HepG2 (cell line): ENCODE results near the gene TCF12. TPM values are rescaled to one million over a fixed set of nuclear protein-coding genes. Genes with fewer than 3 reads are reported as not detected.

Experiments
- ATAC-seq: fragments of 200-7000 bp; cut with Tn5 transposase; 3 replicates; pipeline ENCODE4 v1.9.1; 2020; ENCODE audit warnings: mild to moderate bottlenecking, moderate library complexity
- BruUV-seq: library from RNA; stranded (reverse); fragments of 400-500 nt; replicated peaks from 2 replicates; lab custom pipeline; 2021; lab: Mats Ljungman, UMichigan
- CTCF ChIA-PET: fragments of 300-600 bp; formaldehyde crosslinking; extraction: SDS; loops from one replicate; lab custom pipeline; 2021; ENCODE audit warnings: low total read pairs, inconsistent platforms, low intra/inter-chr PET ratio; lab: Yijun Ruan, JAX
- POLR2A ChIA-PET: fragments of 350-600 bp; sonication (Branson Sonifier 250); formaldehyde crosslinking; loops from one replicate; lab custom pipeline; 2020; ENCODE audit warnings: antibody characterized with exemption, inconsistent platforms; lab: Yijun Ruan, JAX
- DNase-seq: peaks from one replicate; pipeline ENCODE4 v3.0.0-alpha.2; 2015; ENCODE audit warnings: low spot score
- FAIRE-seq: peaks from 3 replicates; lab custom pipeline; 2011; peaks lifted over from hg19 to GRCh38; lab: Jason Lieb, UNC
- H2AFZ ChIP-seq: one replicate; pipeline ENCODE4 v1.6.1; 2011; ENCODE audit warnings: low read length, inconsistent platforms
- H3K27ac ChIP-seq: fragments of 300-600 bp; 3 replicates; pipeline ENCODE4 v1.8.0; 2011; ENCODE audit warnings: mixed run types, mild to moderate bottlenecking, mixed read lengths, low read length, inconsistent platforms; ENCODE audit not compliant: insufficient read depth; ENCODE audit errors: extremely low read length
- H3K27me3 ChIP-seq, 2 experiments: fragments of 200-600 bp in 1 of 2; 2 replicates in 1 of 2; 3 replicates in 1 of 2; pipeline versions ENCODE4 v1.6.0 to v1.8.0; 2011; ENCODE audit warnings: low read length in 2 of 2, mild to moderate bottlenecking in 2 of 2, moderate library complexity in 2 of 2, inconsistent platforms in 1 of 2; ENCODE audit not compliant: insufficient read depth in 2 of 2, control insufficient read depth in 1 of 2
- H3K36me3 ChIP-seq, 2 experiments: fragments of 200-600 bp in 1 of 2; replicated peaks in 1 of 2; 2 replicates in 1 of 2; 3 replicates in 1 of 2; pipeline versions ENCODE4 v1.5.1 to v1.8.0; 2011; ENCODE audit warnings: low read length in 2 of 2, inconsistent platforms in 1 of 2; ENCODE audit not compliant: insufficient read depth in 2 of 2, control insufficient read depth in 1 of 2
- H3K4me1 ChIP-seq: 2 replicates; pipeline ENCODE4 v1.5.1; 2012; ENCODE audit warnings: low read length, inconsistent platforms; ENCODE audit not compliant: insufficient read depth
- H3K4me2 ChIP-seq: 2 replicates; pipeline ENCODE4 v1.6.0; 2011; ENCODE audit warnings: low read depth, low read length, inconsistent platforms
- H3K4me3 ChIP-seq, 3 experiments: fragments of 200-600 bp in 1 of 3; sonication (generic), shearing (Covaris generic) in 1 of 3; replicated peaks in 1 of 3; 2 replicates each; pipeline ENCODE4 v1.5.1; 2011 to 2016; ENCODE audit warnings: low read length in 3 of 3, inconsistent platforms in 2 of 3, low read depth in 2 of 3, mild to moderate bottlenecking in 2 of 3, control low read depth in 1 of 3, mixed read lengths in 1 of 3; ENCODE audit not compliant: insufficient read depth in 1 of 3
- H3K79me2 ChIP-seq: one replicate; pipeline ENCODE4 v1.6.1; 2011; ENCODE audit warnings: low read length, inconsistent platforms; ENCODE audit not compliant: insufficient read depth
- H3K9ac ChIP-seq: 2 replicates; pipeline ENCODE4 v1.6.0; 2011; ENCODE audit warnings: mild to moderate bottlenecking, low read depth, low read length, inconsistent platforms; ENCODE audit not compliant: insufficient read depth
- H3K9me3 ChIP-seq: 2 replicates; pipeline ENCODE4 v1.5.1; 2012; ENCODE audit warnings: mild to moderate bottlenecking, low read length
- H4K20me1 ChIP-seq: 2 replicates; pipeline ENCODE4 v1.6.0; 2011; ENCODE audit warnings: inconsistent platforms, mild to moderate bottlenecking, low read length, moderate library complexity; ENCODE audit not compliant: insufficient read depth
- ARID3A ChIP-seq: IDR thresholded peaks from 2 replicates; pipeline ENCODE4 v1.6.1; 2012; ENCODE audit warnings: low read depth, low read length, improper control_type of control experiment
- CBX1 ChIP-seq: IDR thresholded peaks from one replicate; pipeline ENCODE4 v1.6.1; 2016; ENCODE audit warnings: antibody characterized with exemption, low read depth
- MATR3 ChIP-seq: sonication (generic); formaldehyde crosslinking; IDR thresholded peaks from 2 replicates; pipeline ENCODE4 v1.4.0; 2020; ENCODE audit warnings: missing genetic modification reagents
- POLR2A ChIP-seq, 2 experiments: IDR thresholded peaks; 2 replicates each; pipeline ENCODE4 v1.6.1; 2011; ENCODE audit warnings: low read depth in 2 of 2, low read length in 2 of 2, mild to moderate bottlenecking in 1 of 2, moderate library complexity in 1 of 2; ENCODE audit not compliant: insufficient read depth in 1 of 2
- SRSF9 ChIP-seq: fragments of 200-400 bp; formaldehyde crosslinking; IDR thresholded peaks from 2 replicates; pipeline ENCODE4 v1.6.1; 2018; ENCODE audit warnings: borderline replicate concordance, mild to moderate bottlenecking, low read depth, low read length; ENCODE audit not compliant: insufficient read depth, poor library complexity, severe bottlenecking
- ZNF629 ChIP-seq: sonication (generic); formaldehyde crosslinking; conservative IDR thresholded peaks from 2 replicates; pipeline ENCODE4 v1.5.0; 2020; ENCODE audit warnings: missing genetic modification reagents
- ZNF841 ChIP-seq: sonication (generic); formaldehyde crosslinking; IDR thresholded peaks from 2 replicates; pipeline ENCODE4 v1.8.1; 2023; ENCODE audit warnings: missing genetic modification reagents, borderline replicate concordance
- WGBS: methylation state at CpG from one replicate; pipeline ENCODE4 v1.1.6; 2017; ENCODE audit warnings: low lambda C conversion rate; 5-methylcytosine and 5-hydroxymethylcytosine counted together
- in situ Hi-C: cut with HindIII; loops from 2 replicates; pipeline ENCODE4 v1.10.0; 2017; ENCODE audit warnings: low pct_unique_long_range_greater_than_20kb; ENCODE audit not compliant: extremely low pct_ligation_motif_present
- intact Hi-C: fragments of 100-400 bp; cut with micrococcal nuclease; formaldehyde crosslinking; loops from one replicate; pipeline ENCODE4 v1.10.0; 2022; ENCODE audit not compliant: unreplicated experiment
- polyA plus RNA-seq, 8 experiments: library from polyadenylated mRNA; depleted of rRNA in 3 of 8; stranded (reverse) in 7 of 8; unstranded in 1 of 8; fragments of >200 nt; fragmentation: Illumina TruSeq in 4 of 8; extraction: Trizol in 4 of 8; gene quantifications; 2 replicates each; pipeline versions ENCODE4 v1.2.1 to v1.2.3, GENCODE V29; 2011 to 2016; ENCODE audit warnings: low read depth in 4 of 8, missing spikeins in 1 of 8, mixed read lengths in 1 of 8; ENCODE audit not compliant: insufficient read depth in 1 of 8
- total RNA-seq, 5 experiments: library from RNA; depleted of rRNA; stranded (reverse); fragments of >200 nt; fragmentation: Illumina TruSeq; extraction: Trizol; gene quantifications; 2 replicates each; pipeline ENCODE4 v1.2.3, GENCODE V29; 2016; ENCODE audit warnings: low read depth in 1 of 5

Gene TCF12
- total and polyA plus RNA-seq, 2 of the 13 experiments (the other 11 are each of a cell fraction or from before 2014, with no cell fraction given), result 48.6 to 51.1 TPM

- TF ChIP-seq ARID3A, result 0 out of 2 replicates have a peak, but pooled peaks have one; percentile 12
Observed at GRCh38 chr15:57060799-57061198, 142.4 kb downstream of the TCF12 start (continued).

GRCh38 chr15:57061281-57061680 lies 142.8 kb downstream of the TCF12 start:
- ChIA-PET POLR2A (no interaction called here), CTCF (no interaction called here)
- ATAC-seq (no peak), DNase-seq (no peak), FAIRE-seq (no peak)
- H3K4me1 ChIP-seq, result peaks cover 17% of the 10 kb centered on the region
- 0 out of 2 replicates have a peak overlapping the region, but pooled peaks have one; percentile 21 for H3K4me2 ChIP-seq
- H3K9ac ChIP-seq, result no peak overlapping the region
- no peak overlapping the region for H2AFZ ChIP-seq
- peak overlapping the region; percentile 54 for H3K27ac ChIP-seq
- peaks cover 0 to 7% of the 10 kb centered on the region in 2 experiments; a peak in 2 of 5 replicates for H3K36me3 ChIP-seq
- intact Hi-C loops (no loop called here), in situ Hi-C loops (no loop called here)
- H3K79me2 ChIP-seq, result peaks cover 41% of the 10 kb centered on the region
- H3K9me3 ChIP-seq, result no peaks in the 10 kb centered on the region
- TF ChIP-seq POLR2A (IDR thresholded peaks at IDR 0.05; ENCODE audit: insufficient read depth in 1 of 2, low read depth in 2 of 2, low read length in 2 of 2) (no peak), ZNF841 (CRISPR knock-in tag) (no peak), MATR3 (CRISPR knock-in tag) (no peak), SRSF9 (no peak), CBX1 (no peak), ZNF629 (CRISPR knock-in tag) (no peak)
- H4K20me1 ChIP-seq, result peaks cover 3% of the 10 kb centered on the region; the same call in 1 of the 2 replicates
- BruUV-seq, result no TSS peak
- peaks cover 0 to 1% of the 10 kb centered on the region in 2 experiments; a peak in 1 of 5 replicates for H3K27me3 ChIP-seq
- 93% methylated on average over 2 of the region's 2 CpGs for WGBS
- H3K4me3 ChIP-seq, result no peak overlapping the region
